GM23338 (cell line): ENCODE measurements around the gene KCNMA1. TPM values are rescaled to one million over a fixed set of nuclear protein-coding genes. Genes with fewer than 3 reads are reported as not detected.

Source experiments
- ATAC-seq: fragments of 200-7000 bp; cut with Tn5 transposase; 3 replicates; pipeline ENCODE4 v1.9.1; 2020
- DNase-seq: peaks from one replicate; pipeline ENCODE4 v3.0.0-alpha.2; 2015; ENCODE audit warnings: low spot score
- H2AFZ ChIP-seq: fragments of 200-600 bp; sonication (generic); 2 replicates; pipeline ENCODE4 v1.8.0; 2016; ENCODE audit warnings: antibody characterized with exemption, mild to moderate bottlenecking, moderate library complexity
- H3F3A ChIP-seq: fragments of 200-600 bp; sonication (generic); replicated peaks from 2 replicates; pipeline ENCODE4 v1.8.0; 2017; ENCODE audit warnings: antibody characterized with exemption, mixed run types, low read depth
- H3K27ac ChIP-seq: fragments of 200-600 bp; sonication (generic); 2 replicates; pipeline ENCODE4 v1.6.1; 2016; ENCODE audit warnings: low read depth
- H3K27me3 ChIP-seq: fragments of 200-600 bp; sonication (generic); 2 replicates; pipeline ENCODE4 v1.8.0; 2016; ENCODE audit warnings: mild to moderate bottlenecking, mixed run types, moderate library complexity; ENCODE audit not compliant: insufficient read depth
- H3K36me3 ChIP-seq: fragments of 200-600 bp; sonication (generic); 2 replicates; pipeline ENCODE4 v1.8.0; 2016; ENCODE audit warnings: mild to moderate bottlenecking; ENCODE audit not compliant: insufficient read depth
- H3K4me1 ChIP-seq: fragments of 200-600 bp; sonication (generic); 2 replicates; pipeline ENCODE4 v1.8.0; 2016; ENCODE audit warnings: mild to moderate bottlenecking, moderate library complexity; ENCODE audit not compliant: insufficient read depth
- H3K4me2 ChIP-seq: fragments of 200-600 bp; sonication (generic); 2 replicates; pipeline ENCODE4 v1.7.1; 2017; ENCODE audit warnings: mixed run types
- H3K4me3 ChIP-seq: fragments of 200-600 bp; sonication (generic); 2 replicates; pipeline ENCODE4 v1.6.1; 2016; ENCODE audit warnings: mixed run types
- H3K79me2 ChIP-seq: fragments of 200-600 bp; sonication (generic); replicated peaks from 2 replicates; pipeline ENCODE4 v1.8.0; 2017; ENCODE audit warnings: mild to moderate bottlenecking; ENCODE audit not compliant: insufficient read depth
- H3K9me2 ChIP-seq: fragments of 200-600 bp; sonication (generic); 2 replicates; pipeline ENCODE4 v1.8.0; 2017; ENCODE audit not compliant: insufficient read depth
- H4K20me1 ChIP-seq: fragments of 200-600 bp; sonication (generic); replicated peaks from 2 replicates; pipeline ENCODE4 v1.8.0; 2017; ENCODE audit warnings: mild to moderate bottlenecking; ENCODE audit not compliant: insufficient read depth
- H3K27ac Mint-ChIP-seq: 2 replicates; pipeline ENCODE4 v1.8.0; 2020; ENCODE audit warnings: inconsistent platforms, mild to moderate bottlenecking, moderate library complexity, mixed read lengths
- H3K27me3 Mint-ChIP-seq: 3 replicates; pipeline ENCODE4 v1.8.0; 2022; ENCODE audit warnings: low read depth, mild to moderate bottlenecking, moderate library complexity, mixed read lengths, inconsistent platforms; ENCODE audit not compliant: insufficient read depth, poor library complexity
- H3K36me3 Mint-ChIP-seq: 3 replicates; pipeline ENCODE4 v1.8.0; 2021; ENCODE audit warnings: low read depth, mild to moderate bottlenecking, inconsistent platforms, moderate library complexity, mixed read lengths
- H3K4me1 Mint-ChIP-seq: 3 replicates; pipeline ENCODE4 v1.8.0; 2020; ENCODE audit warnings: mild to moderate bottlenecking, inconsistent platforms, mixed read lengths
- H3K4me3 Mint-ChIP-seq: 3 replicates; pipeline ENCODE4 v1.8.0; 2021; ENCODE audit warnings: moderate library complexity, mild to moderate bottlenecking, inconsistent platforms, mixed read lengths
- H3K9me3 Mint-ChIP-seq: 3 replicates; pipeline ENCODE4 v1.8.0; 2020; ENCODE audit warnings: moderate library complexity, mild to moderate bottlenecking, inconsistent platforms, mixed read lengths
- CREB1 ChIP-seq: fragments of 250-450 bp; sonication (Bioruptor Pico); IDR thresholded peaks from 2 replicates; pipeline ENCODE4 v1.5.0; 2020; ENCODE audit warnings: low read depth, mild to moderate bottlenecking, moderate library complexity
- NANOG ChIP-seq: IDR thresholded peaks from 2 replicates; pipeline ENCODE4 v1.6.1; 2016; ENCODE audit warnings: antibody characterized with exemption, borderline replicate concordance
- POLR2AphosphoS5 ChIP-seq: IDR thresholded peaks from 2 replicates; pipeline ENCODE4 v1.6.1; 2016; ENCODE audit warnings: antibody characterized with exemption, low read depth
- STAT1 ChIP-seq: IDR thresholded peaks from one replicate; pipeline ENCODE4 v1.6.1; 2016; ENCODE audit warnings: antibody characterized with exemption; ENCODE audit not compliant: unreplicated experiment
- ZNF114 ChIP-seq: fragments of 250-450 bp; sonication (Bioruptor Pico); IDR thresholded peaks from 2 replicates; pipeline ENCODE4 v1.5.0; 2020; ENCODE audit warnings: mild to moderate bottlenecking, moderate library complexity
- ZNF331 ChIP-seq: fragments of 250-450 bp; sonication (Bioruptor Pico); IDR thresholded peaks from 2 replicates; pipeline ENCODE4 v1.5.0; 2020; ENCODE audit warnings: low read depth, mild to moderate bottlenecking, moderate library complexity
- polyA plus RNA-seq: library from polyadenylated mRNA; unstranded; fragments of >200 nt; fragmentation: Nextera tagmentation; extraction: Ambion mirVana; gene quantifications from 2 replicates; pipeline ENCODE4 v1.2.1, GENCODE V29; 2016
- total RNA-seq: library from RNA; depleted of rRNA; stranded (reverse); fragments of >200 nt; shearing (Covaris generic); gene quantifications from 2 replicates; pipeline ENCODE4 v1.2.3, GENCODE V29; 2014
- TF ChIP-seq, protein P1 (sequence below): fragments of 250-450 bp; sonication (Bioruptor Pico); IDR thresholded peaks from 2 replicates; pipeline ENCODE4 v1.5.0; 2020; ENCODE audit warnings: mild to moderate bottlenecking, moderate library complexity
- TF ChIP-seq, protein P2 (sequence below): IDR thresholded peaks from 2 replicates; pipeline ENCODE4 v1.6.1; 2016; ENCODE audit warnings: antibody characterized with exemption
- TF ChIP-seq, protein P3 (sequence below), 2 experiments: fragments of 200-600 bp in 1 of 2; sonication (generic) in 1 of 2; conservative IDR thresholded peaks; 2 replicates each; pipeline versions ENCODE4 v1.5.1 to v1.6.1; 2016 to 2017; ENCODE audit warnings: antibody characterized with exemption in 2 of 2, low read depth in 2 of 2, mild to moderate bottlenecking in 2 of 2, moderate library complexity in 1 of 2

Gene KCNMA1
- total and polyA plus RNA-seq, 2 experiments from 2014 or later, result 8.2 to 9.0 TPM

DNA sequence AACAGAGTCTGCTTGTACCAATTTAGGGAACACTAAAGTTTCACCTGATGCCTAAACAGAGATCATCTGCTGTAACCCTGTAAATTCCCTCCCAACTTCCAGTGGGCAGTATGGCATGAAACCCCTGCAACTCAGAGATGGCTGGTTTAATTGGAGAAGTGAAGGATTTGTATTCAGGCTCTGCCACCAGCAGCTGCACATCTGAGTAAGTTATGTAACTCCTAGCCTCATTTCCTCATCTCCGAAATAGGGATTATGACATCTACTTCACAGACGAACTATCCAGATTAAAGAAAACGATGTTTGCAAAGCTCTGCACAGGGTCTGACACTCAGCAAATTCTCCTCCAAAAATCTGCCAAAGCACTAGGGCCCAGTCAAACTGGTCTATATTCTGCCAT is 493.0 kb downstream of the KCNMA1 start:
- H3K27me3 Mint-ChIP-seq, result peaks cover 2% of the 10 kb centered on the region
- no peaks in the 10 kb centered on the region for H3K9me3 Mint-ChIP-seq
- Histone ChIP-seq H3F3A (no peaks in the 10 kb centered on the region), H3K79me2 (no peaks in the 10 kb centered on the region), H3K4me1 (peaks cover 12% of the 10 kb centered on the region; the same call in 1 of the 2 replicates), H3K36me3 (no peaks in the 10 kb centered on the region), H3K27ac (no peak overlapping the region), H3K4me3 (no peak overlapping the region), H3K4me2 (no peak overlapping the region), H3K27me3 (no peaks in the 10 kb centered on the region), H4K20me1 (no peaks in the 10 kb centered on the region; the same call in 1 of the 2 replicates), H3K9me2 (no peaks in the 10 kb centered on the region), H2AFZ (no peak overlapping the region)
- DNase-seq (no peak), ATAC-seq (no peak)
- TF ChIP-seq ZNF114 (CRISPR knock-in tag) (no peak), POLR2AphosphoS5 (no peak), NANOG (no peak), STAT1 (no peak), ZNF331 (CRISPR knock-in tag) (no peak), CREB1 (CRISPR knock-in tag) (no peak)
- TF ChIP-seq, protein P1, sequence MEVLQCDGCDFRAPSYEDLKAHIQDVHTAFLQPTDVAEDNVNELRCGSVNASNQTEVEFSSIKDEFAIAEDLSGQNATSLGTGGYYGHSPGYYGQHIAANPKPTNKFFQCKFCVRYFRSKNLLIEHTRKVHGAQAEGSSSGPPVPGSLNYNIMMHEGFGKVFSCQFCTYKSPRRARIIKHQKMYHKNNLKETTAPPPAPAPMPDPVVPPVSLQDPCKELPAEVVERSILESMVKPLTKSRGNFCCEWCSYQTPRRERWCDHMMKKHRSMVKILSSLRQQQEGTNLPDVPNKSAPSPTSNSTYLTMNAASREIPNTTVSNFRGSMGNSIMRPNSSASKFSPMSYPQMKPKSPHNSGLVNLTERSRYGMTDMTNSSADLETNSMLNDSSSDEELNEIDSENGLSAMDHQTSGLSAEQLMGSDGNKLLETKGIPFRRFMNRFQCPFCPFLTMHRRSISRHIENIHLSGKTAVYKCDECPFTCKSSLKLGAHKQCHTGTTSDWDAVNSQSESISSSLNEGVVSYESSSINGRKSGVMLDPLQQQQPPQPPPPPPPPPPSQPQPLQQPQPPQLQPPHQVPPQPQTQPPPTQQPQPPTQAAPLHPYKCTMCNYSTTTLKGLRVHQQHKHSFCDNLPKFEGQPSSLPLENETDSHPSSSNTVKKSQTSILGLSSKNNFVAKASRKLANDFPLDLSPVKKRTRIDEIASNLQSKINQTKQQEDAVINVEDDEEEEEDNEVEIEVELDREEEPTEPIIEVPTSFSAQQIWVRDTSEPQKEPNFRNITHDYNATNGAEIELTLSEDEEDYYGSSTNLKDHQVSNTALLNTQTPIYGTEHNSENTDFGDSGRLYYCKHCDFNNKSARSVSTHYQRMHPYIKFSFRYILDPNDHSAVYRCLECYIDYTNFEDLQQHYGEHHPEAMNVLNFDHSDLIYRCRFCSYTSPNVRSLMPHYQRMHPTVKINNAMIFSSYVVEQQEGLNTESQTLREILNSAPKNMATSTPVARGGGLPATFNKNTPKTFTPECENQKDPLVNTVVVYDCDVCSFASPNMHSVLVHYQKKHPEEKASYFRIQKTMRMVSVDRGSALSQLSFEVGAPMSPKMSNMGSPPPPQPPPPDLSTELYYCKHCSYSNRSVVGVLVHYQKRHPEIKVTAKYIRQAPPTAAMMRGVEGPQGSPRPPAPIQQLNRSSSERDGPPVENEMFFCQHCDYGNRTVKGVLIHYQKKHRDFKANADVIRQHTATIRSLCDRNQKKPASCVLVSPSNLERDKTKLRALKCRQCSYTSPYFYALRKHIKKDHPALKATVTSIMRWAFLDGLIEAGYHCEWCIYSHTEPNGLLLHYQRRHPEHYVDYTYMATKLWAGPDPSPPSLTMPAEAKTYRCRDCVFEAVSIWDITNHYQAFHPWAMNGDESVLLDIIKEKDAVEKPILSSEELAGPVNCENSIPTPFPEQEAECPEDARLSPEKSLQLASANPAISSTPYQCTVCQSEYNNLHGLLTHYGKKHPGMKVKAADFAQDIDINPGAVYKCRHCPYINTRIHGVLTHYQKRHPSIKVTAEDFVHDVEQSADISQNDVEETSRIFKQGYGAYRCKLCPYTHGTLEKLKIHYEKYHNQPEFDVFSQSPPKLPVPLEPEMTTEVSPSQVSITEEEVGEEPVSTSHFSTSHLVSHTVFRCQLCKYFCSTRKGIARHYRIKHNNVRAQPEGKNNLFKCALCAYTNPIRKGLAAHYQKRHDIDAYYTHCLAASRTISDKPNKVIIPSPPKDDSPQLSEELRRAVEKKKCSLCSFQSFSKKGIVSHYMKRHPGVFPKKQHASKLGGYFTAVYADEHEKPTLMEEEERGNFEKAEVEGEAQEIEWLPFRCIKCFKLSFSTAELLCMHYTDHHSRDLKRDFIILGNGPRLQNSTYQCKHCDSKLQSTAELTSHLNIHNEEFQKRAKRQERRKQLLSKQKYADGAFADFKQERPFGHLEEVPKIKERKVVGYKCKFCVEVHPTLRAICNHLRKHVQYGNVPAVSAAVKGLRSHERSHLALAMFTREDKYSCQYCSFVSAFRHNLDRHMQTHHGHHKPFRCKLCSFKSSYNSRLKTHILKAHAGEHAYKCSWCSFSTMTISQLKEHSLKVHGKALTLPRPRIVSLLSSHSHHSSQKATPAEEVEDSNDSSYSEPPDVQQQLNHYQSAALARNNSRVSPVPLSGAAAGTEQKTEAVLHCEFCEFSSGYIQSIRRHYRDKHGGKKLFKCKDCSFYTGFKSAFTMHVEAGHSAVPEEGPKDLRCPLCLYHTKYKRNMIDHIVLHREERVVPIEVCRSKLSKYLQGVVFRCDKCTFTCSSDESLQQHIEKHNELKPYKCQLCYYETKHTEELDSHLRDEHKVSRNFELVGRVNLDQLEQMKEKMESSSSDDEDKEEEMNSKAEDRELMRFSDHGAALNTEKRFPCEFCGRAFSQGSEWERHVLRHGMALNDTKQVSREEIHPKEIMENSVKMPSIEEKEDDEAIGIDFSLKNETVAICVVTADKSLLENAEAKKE, result no peak
- TF ChIP-seq, protein P2, sequence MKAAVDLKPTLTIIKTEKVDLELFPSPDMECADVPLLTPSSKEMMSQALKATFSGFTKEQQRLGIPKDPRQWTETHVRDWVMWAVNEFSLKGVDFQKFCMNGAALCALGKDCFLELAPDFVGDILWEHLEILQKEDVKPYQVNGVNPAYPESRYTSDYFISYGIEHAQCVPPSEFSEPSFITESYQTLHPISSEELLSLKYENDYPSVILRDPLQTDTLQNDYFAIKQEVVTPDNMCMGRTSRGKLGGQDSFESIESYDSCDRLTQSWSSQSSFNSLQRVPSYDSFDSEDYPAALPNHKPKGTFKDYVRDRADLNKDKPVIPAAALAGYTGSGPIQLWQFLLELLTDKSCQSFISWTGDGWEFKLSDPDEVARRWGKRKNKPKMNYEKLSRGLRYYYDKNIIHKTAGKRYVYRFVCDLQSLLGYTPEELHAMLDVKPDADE, result no peak
- TF ChIP-seq, protein P3, sequence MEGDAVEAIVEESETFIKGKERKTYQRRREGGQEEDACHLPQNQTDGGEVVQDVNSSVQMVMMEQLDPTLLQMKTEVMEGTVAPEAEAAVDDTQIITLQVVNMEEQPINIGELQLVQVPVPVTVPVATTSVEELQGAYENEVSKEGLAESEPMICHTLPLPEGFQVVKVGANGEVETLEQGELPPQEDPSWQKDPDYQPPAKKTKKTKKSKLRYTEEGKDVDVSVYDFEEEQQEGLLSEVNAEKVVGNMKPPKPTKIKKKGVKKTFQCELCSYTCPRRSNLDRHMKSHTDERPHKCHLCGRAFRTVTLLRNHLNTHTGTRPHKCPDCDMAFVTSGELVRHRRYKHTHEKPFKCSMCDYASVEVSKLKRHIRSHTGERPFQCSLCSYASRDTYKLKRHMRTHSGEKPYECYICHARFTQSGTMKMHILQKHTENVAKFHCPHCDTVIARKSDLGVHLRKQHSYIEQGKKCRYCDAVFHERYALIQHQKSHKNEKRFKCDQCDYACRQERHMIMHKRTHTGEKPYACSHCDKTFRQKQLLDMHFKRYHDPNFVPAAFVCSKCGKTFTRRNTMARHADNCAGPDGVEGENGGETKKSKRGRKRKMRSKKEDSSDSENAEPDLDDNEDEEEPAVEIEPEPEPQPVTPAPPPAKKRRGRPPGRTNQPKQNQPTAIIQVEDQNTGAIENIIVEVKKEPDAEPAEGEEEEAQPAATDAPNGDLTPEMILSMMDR (conservative IDR thresholded peaks at IDR 0.05; ENCODE audit: low read depth in 2 of 2), result no peak
- H3K36me3 Mint-ChIP-seq, result no peaks in the 10 kb centered on the region
- H3K4me3 Mint-ChIP-seq, result no peak overlapping the region
- H3K4me1 Mint-ChIP-seq, result peaks cover 10% of the 10 kb centered on the region
- H3K27ac Mint-ChIP-seq, result no peak overlapping the region
